HG02970 (cell line): ENCODE data around the gene PODN.

Source experiments
- ATAC-seq: cut with Tn5 transposase; IDR thresholded peaks from one replicate; pipeline ENCODE4 v1.9.1; 2021; ENCODE audit warnings: mild to moderate bottlenecking, moderate library complexity, moderate number of reproducible peaks; ENCODE audit not compliant: unreplicated experiment, low FRiP score

Gene PODN, protein sequence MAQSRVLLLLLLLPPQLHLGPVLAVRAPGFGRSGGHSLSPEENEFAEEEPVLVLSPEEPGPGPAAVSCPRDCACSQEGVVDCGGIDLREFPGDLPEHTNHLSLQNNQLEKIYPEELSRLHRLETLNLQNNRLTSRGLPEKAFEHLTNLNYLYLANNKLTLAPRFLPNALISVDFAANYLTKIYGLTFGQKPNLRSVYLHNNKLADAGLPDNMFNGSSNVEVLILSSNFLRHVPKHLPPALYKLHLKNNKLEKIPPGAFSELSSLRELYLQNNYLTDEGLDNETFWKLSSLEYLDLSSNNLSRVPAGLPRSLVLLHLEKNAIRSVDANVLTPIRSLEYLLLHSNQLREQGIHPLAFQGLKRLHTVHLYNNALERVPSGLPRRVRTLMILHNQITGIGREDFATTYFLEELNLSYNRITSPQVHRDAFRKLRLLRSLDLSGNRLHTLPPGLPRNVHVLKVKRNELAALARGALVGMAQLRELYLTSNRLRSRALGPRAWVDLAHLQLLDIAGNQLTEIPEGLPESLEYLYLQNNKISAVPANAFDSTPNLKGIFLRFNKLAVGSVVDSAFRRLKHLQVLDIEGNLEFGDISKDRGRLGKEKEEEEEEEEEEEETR

DNA sequence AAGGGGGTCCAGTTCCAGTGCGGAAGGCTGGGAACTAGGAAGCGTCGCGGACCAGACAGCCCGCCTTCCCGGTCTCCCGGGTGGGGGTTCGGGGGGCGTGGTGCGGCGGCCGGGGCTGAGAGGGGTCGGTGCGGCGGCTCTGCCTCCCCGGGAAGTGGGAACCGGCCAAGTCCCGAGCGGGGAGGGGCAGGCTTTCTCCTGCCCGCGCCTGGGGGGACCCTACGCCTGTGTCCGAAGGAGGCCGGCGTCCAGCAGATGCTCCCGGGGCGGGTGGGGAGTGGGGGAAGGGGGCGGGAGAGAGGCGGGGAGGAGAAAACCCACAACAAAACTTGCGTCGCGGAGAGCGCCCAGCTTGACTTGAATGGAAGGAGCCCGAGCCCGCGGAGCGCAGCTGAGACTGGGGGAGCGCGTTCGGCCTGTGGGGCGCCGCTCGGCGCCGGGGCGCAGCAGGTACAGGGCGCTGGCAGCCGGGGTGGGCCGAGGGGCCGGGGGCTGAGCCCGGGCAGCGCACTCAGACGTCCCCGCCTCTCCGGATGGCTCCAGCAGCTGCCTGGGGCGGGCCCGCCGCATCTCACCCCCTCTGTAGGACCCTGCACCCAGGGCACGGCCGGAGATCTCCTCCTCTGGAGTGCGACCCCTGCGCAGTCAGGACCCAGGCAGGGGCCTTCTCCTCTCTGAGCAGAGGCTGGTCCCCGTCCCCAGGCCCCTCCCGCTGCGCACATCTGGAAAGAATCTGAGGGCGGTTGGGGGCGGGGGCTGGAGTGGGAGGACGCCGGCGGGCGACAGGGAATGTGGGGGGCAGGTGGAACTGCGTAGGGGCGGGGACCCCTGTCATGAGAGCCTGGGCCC, at the start of gene PODN:
Gene PODN, plus strand, starts transcription at position 355 of the 849 bp plus-strand sequence. CDS start 7,643 bp downstream, outside the sequence.
- ATAC-seq = no peak

DNA sequence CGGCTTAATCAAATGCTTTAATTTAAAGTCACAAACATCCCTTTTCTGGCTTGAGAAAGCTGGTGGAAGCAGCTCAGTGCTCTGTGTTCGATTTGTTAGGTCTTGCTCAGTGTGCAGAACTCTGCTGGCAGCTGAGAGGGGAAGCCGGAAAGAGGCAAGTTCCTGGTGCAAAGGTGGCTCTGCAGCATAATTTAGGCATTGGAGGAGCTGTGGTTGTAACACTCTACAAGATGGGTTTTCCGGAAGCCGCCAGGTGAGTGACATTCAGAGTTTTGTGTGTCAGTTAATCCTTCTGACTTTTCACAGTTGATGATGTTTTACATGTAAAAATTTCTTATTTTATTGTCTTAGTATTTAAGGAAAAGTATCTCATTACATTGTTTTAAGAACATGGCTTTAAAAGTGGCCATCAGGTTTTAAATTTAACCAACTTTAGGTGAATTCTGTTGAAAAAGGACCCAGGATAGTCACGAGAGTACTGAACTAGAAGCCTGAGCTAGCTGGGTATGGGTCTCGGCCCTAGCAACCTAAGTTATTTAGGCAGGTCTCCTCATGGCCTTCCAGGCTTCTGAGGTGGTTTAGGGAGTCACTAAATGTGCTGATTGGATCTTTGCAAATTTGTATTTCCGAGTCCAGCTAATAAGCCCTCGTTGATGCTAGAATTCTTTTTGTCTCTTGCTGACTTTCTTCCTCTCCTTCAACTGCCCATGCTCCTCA, 47.1 kb upstream of the PODN start:
- peak; percentile 80 for ATAC-seq

GRCh38 chr1:53015508-53015860, 46.5 kb upstream of the PODN start:
- ATAC-seq = no peak

GRCh38 chr1:53016705-53017104, 45.3 kb upstream of the PODN start:
- no peak for ATAC-seq

DNA sequence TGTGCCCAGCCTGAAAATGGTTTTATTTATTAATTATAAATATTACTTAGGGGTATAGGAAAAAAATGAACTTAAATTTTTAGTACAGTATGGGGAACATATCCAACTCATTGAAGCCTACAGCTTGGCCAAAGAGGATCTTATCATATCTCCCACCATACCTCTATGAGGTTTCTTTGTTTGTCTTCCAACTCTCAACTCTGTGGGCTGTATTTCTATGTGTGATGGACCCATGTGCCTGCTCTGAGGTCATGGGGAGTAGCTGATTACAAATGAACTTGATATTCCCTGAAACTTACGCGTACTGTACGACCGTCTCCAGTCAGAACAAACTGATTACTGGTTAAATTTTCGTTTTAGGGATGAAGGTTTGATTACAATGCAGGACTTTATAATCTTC, 41.4 kb upstream of the PODN start:
- no peak for ATAC-seq

- no peak for ATAC-seq
Measured at GRCh38 chr1:53022179-53022578, 39.8 kb upstream of the PODN start.

GRCh38 chr1:53023546-53023945, 38.5 kb upstream of the PODN start:
- ATAC-seq = no peak

- ATAC-seq = no peak
Measured at GRCh38 chr1:53024117-53024516, 37.9 kb upstream of the PODN start.

GRCh38 chr1:53025034-53025768, 36.8 kb upstream of the PODN start:
- ATAC-seq = no peak

- no peak for ATAC-seq
Measured at GRCh38 chr1:53025769-53026112, 36.3 kb upstream of the PODN start.

DNA sequence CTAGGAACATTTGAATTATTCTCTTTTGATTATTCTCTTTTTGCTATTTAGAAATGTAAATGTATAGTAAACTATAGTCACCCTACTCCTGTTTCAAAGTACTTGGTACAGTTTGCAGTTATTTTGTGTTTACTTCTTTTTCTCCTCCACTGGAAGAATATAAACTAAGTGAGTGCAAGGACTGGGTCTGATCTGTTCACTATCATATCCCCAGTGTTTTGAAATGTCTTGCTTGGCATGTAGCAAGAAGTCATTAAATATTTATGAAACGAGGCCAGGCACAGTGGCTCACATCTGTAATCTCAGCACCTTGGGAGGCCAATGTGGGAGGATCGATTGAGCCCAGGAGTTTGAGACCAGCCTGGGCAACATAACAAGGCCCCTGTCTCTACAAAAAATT, 35.8 kb upstream of the PODN start:
- ATAC-seq = no peak

DNA sequence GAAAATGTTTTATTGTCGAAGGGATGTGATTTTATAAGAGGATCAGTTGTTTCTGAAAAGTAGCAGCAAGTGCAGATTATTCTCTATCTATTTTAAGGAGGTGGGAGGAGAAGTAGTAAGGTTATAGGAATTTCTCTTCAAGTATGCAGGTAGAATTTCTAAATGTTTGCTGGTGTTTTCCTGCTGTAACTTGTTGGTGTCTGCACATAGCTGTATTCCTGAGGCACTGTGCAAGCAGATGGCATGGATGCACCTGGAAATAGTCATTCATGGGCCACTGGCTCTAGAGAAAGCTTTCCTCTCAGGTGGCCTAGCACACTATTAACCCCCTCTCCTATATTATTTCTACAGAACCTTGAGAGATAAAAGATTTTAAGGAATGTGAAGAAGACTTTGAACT, 30.3 kb upstream of the PODN start:
- no peak for ATAC-seq

GRCh38 chr1:53037159-53037558, 24.9 kb upstream of the PODN start:
- ATAC-seq = no peak

DNA sequence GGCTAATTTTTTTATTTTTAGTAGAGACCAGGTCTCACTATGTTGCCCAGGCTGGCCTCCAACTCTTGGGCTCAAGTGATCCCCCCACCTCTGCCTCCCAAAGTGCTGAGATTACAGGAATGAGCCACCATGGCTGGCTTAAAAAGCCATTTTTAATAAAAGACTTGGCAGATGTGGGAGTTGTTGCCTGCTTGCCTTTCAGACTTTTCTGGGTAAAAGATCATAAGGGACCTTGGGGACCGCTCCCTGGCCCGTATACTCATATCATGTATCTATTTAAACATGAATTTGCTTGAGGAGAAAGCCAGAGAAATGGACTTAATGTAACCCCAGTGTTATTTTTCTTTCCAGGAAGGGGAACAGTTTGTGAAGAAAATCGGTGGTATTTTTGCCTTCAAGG, 23.4 kb upstream of the PODN start:
- ATAC-seq = no peak

DNA sequence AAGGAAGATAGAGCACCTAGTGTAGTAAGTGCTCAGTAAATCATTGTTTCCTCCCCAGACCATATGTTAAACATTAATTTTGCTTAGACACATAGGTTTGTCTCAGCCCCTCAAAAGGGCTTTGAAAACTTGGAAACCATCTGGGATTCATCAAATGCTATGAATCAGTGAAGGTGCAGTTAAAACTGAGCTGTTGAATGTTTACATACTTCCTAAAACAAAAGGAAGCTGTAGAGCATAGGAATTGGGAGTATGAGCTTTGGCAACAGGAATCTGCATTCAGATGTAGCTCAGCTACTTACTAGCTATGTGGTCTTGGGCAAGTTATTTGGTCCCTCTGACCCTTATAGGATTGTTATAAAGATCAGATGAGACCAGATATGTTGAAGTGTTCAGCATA, 18.7 kb upstream of the PODN start:
- ATAC-seq = no peak

DNA sequence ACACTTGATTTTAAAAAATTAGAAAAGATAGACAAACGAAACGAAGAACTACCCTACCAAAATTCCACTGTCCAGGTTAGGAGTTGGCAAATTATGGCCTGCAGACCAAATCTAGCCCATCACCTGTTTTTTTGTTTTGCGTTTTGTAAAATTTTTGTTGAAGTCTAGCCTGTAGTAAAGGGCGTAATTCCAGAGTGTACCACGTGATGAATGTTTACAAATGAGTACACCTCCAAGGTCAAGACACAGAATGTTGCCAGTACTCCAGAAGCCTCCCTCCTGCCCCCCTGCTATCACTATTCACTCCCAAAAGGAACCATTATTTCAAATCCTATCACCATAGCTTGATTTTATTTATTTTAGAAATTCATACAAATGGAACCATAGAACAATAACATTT, 17.1 kb upstream of the PODN start:
- no peak for ATAC-seq

DNA sequence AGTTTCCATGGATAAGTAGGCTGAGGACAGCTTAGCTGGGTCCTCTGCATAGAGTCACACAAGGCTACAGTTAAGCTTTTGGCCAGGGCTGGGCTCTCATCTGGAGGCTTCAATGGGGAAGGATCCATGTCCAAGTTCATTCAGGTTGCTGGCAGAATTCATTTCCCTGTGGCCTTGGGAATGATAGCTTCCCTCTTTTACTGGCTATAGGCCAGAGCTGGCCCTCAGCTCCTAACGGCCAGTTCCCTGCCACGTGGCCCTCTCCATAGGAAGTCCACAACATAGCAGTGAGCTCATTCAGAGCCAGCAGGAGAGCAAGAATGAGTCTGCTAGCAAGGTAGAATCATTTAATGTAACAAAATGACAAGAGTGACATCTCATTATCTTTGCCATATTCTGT, 15.1 kb upstream of the PODN start:
- no peak for ATAC-seq

GRCh38 chr1:53047737-53048736, 14.0 kb upstream of the PODN start:
- ATAC-seq = no peak
